ENCODE measurements around the gene USPL1.

DNA sequence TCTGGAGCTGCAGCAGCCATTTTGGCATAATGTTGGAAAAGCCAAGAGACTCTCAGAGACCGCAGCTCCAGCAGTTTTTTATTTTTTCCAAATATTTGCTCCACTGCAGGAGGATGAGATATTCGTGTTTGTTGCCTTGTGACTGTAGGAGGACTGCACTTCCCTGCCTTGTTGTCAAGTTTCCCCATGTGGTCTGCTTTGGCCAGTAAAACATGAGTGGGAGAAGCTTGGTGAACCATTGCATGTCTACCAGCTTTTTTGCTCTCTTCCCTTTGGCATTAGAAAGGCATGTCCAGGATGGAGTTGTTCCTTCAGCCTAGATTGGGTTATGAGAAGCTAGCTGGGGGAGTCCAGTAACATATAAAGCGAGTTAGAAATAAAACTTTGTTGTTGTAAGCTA lies 69.9 kb downstream of the USPL1 start:
- TF ChIP-seq POLR2A (IDR thresholded peaks at IDR 0.05): no peak
- TF ChIP-seq, protein P1, sequence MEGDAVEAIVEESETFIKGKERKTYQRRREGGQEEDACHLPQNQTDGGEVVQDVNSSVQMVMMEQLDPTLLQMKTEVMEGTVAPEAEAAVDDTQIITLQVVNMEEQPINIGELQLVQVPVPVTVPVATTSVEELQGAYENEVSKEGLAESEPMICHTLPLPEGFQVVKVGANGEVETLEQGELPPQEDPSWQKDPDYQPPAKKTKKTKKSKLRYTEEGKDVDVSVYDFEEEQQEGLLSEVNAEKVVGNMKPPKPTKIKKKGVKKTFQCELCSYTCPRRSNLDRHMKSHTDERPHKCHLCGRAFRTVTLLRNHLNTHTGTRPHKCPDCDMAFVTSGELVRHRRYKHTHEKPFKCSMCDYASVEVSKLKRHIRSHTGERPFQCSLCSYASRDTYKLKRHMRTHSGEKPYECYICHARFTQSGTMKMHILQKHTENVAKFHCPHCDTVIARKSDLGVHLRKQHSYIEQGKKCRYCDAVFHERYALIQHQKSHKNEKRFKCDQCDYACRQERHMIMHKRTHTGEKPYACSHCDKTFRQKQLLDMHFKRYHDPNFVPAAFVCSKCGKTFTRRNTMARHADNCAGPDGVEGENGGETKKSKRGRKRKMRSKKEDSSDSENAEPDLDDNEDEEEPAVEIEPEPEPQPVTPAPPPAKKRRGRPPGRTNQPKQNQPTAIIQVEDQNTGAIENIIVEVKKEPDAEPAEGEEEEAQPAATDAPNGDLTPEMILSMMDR (IDR thresholded peaks at IDR 0.05): no peak

Data from testis (tissue), 2 donors.